ENCODE data around the gene KISS1R.

KISS1R gene

DNA sequence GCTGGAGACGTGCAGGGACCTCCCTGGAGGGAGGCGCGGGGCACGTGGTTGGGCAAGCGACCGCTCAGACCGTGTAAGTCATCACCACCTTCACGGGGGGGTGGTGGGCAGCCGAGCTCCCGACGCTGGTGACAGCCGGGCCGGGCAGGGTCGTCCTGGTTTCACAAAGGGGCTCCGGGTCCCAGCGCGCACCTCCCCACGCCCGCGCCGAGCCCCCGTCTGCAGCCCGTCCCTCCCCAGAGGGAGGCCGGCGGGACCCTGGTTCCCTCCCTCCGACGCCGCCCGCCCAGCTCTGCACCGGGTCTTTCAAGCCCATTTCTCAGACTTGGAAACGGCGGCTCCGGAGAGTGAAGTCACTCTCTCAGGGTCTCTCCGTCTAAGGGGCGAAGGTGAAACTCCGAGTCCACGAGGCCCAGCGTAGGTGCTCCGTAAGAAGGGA, 8.0 kb downstream of the KISS1R start:
- H3K9me2 ChIP-seq (replicated peaks; ENCODE audit: low read depth, low read length): no peaks in the 10 kb centered on the region
- H3K4me3 ChIP-seq (ENCODE audit: low read length, poor library complexity, severe bottlenecking): peak overlapping the region; percentile 100
- no peak for TF ChIP-seq EZH2phosphoT487 (IDR thresholded peaks at IDR 0.05; ENCODE audit: borderline replicate concordance)
- TF ChIP-seq, protein P1, sequence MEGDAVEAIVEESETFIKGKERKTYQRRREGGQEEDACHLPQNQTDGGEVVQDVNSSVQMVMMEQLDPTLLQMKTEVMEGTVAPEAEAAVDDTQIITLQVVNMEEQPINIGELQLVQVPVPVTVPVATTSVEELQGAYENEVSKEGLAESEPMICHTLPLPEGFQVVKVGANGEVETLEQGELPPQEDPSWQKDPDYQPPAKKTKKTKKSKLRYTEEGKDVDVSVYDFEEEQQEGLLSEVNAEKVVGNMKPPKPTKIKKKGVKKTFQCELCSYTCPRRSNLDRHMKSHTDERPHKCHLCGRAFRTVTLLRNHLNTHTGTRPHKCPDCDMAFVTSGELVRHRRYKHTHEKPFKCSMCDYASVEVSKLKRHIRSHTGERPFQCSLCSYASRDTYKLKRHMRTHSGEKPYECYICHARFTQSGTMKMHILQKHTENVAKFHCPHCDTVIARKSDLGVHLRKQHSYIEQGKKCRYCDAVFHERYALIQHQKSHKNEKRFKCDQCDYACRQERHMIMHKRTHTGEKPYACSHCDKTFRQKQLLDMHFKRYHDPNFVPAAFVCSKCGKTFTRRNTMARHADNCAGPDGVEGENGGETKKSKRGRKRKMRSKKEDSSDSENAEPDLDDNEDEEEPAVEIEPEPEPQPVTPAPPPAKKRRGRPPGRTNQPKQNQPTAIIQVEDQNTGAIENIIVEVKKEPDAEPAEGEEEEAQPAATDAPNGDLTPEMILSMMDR (conservative IDR thresholded peaks at IDR 0.05; ENCODE audit: low read length): no peak
- H3K36me3 ChIP-seq (ENCODE audit: insufficient read depth, low read length): no peaks in the 10 kb centered on the region
- H3K27me3 ChIP-seq (ENCODE audit: insufficient read depth, low read length, poor library complexity, severe bottlenecking): peaks cover 5% of the 10 kb centered on the region
- peaks cover 31% of the 10 kb centered on the region for H3K79me2 ChIP-seq (ENCODE audit: insufficient read depth, low read length)
- no peaks in the 10 kb centered on the region for H3F3A ChIP-seq (ENCODE audit: low read depth)
- H3K4me1 ChIP-seq (ENCODE audit: insufficient read depth, low read length, poor library complexity, severe bottlenecking): peaks cover 2% of the 10 kb centered on the region
- peak overlapping the region; percentile 98 for H3K9ac ChIP-seq (ENCODE audit: low read depth, low read length, poor library complexity, severe bottlenecking)
- H4K20me1 ChIP-seq (ENCODE audit: insufficient read depth, low read length, poor library complexity, severe bottlenecking): peaks cover 4% of the 10 kb centered on the region
- H3K4me2 ChIP-seq (ENCODE audit: low read depth, low read length, poor library complexity, severe bottlenecking): peak overlapping the region; percentile 92
- peak overlapping the region; percentile 93 for H2AFZ ChIP-seq (ENCODE audit: low read length)
- no peaks in the 10 kb centered on the region for H3K9me3 ChIP-seq (ENCODE audit: insufficient read depth, low read depth, low read length)

- Histone ChIP-seq H3K9ac (ENCODE audit: low read depth, low read length, poor library complexity, severe bottlenecking) (peak within 1 kb of the TSS; percentile 98), H3K9me3 (ENCODE audit: insufficient read depth, low read depth, low read length) (no peaks in the 10 kb centered on the region), H3F3A (ENCODE audit: low read depth) (no peaks in the 10 kb centered on the region), H3K79me2 (ENCODE audit: insufficient read depth, low read length) (peaks cover 31% of the 10 kb centered on the region), H2AFZ (ENCODE audit: low read length) (peak within 1 kb of the TSS; percentile 93), H3K4me1 (ENCODE audit: insufficient read depth, low read length, poor library complexity, severe bottlenecking) (peaks cover 2% of the 10 kb centered on the region), H3K27me3 (ENCODE audit: insufficient read depth, low read length, poor library complexity, severe bottlenecking) (peaks cover 5% of the 10 kb centered on the region), H4K20me1 (ENCODE audit: insufficient read depth, low read length, poor library complexity, severe bottlenecking) (peaks cover 4% of the 10 kb centered on the region), H3K36me3 (ENCODE audit: insufficient read depth, low read length) (no peaks in the 10 kb centered on the region), H3K4me2 (ENCODE audit: low read depth, low read length, poor library complexity, severe bottlenecking) (peak within 1 kb of the TSS; percentile 92), H3K4me3 (ENCODE audit: low read length, poor library complexity, severe bottlenecking) (peak within 1 kb of the TSS; percentile 100), H3K9me2 (replicated peaks; ENCODE audit: low read depth, low read length) (no peaks in the 10 kb centered on the region)
- TF ChIP-seq, protein P1 (conservative IDR thresholded peaks at IDR 0.05; ENCODE audit: low read length): no peak
- no peak for TF ChIP-seq EZH2phosphoT487 (IDR thresholded peaks at IDR 0.05; ENCODE audit: borderline replicate concordance)
Observed at GRCh38 chr19:925526-926322, 8.6 kb downstream of the KISS1R start, which contains the start of gene ARID3A. Gene ARID3A, plus strand, starts transcription at chr19:926035. Its CDS starts 3,494 bp downstream, at chr19:929529.

DNA sequence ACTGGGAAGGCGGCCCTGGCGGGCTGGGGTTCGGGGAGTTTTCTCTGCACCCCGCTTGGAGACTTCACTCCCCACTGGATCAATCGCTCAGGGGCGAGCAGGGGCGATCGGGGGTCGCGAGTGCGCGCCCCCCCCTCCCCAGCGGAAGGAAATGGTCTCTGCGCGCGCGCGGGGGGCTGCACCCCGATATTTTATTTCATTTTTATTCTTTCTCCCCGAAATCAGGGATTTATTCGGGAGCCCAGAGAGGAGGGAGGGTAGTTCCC, 9.1 kb downstream of the KISS1R start:
- H3K9ac ChIP-seq (ENCODE audit: low read depth, low read length, poor library complexity, severe bottlenecking): peak overlapping the region; percentile 98
- no peaks in the 10 kb centered on the region for H3K9me2 ChIP-seq (replicated peaks; ENCODE audit: low read depth, low read length)
- peaks cover 31% of the 10 kb centered on the region for H3K79me2 ChIP-seq (ENCODE audit: insufficient read depth, low read length)
- TF ChIP-seq EZH2phosphoT487 (IDR thresholded peaks at IDR 0.05; ENCODE audit: borderline replicate concordance): no peak
- TF ChIP-seq, protein P1 (conservative IDR thresholded peaks at IDR 0.05; ENCODE audit: low read length): no peak
- peak overlapping the region; percentile 100 for H3K4me3 ChIP-seq (ENCODE audit: low read length, poor library complexity, severe bottlenecking)
- H3K4me2 ChIP-seq (ENCODE audit: low read depth, low read length, poor library complexity, severe bottlenecking): peak overlapping the region; percentile 81
- peaks cover 2% of the 10 kb centered on the region for H3K4me1 ChIP-seq (ENCODE audit: insufficient read depth, low read length, poor library complexity, severe bottlenecking)
- no peaks in the 10 kb centered on the region for H3K36me3 ChIP-seq (ENCODE audit: insufficient read depth, low read length)
- H3K27me3 ChIP-seq (ENCODE audit: insufficient read depth, low read length, poor library complexity, severe bottlenecking): peaks cover 5% of the 10 kb centered on the region
- peaks cover 4% of the 10 kb centered on the region for H4K20me1 ChIP-seq (ENCODE audit: insufficient read depth, low read length, poor library complexity, severe bottlenecking)
- H2AFZ ChIP-seq (ENCODE audit: low read length): peak overlapping the region; percentile 73
- H3K9me3 ChIP-seq (ENCODE audit: insufficient read depth, low read depth, low read length): no peaks in the 10 kb centered on the region
- H3F3A ChIP-seq (ENCODE audit: low read depth): no peaks in the 10 kb centered on the region
